ENCODE measurements around the gene ACER3.

The ACER3 gene

DNA sequence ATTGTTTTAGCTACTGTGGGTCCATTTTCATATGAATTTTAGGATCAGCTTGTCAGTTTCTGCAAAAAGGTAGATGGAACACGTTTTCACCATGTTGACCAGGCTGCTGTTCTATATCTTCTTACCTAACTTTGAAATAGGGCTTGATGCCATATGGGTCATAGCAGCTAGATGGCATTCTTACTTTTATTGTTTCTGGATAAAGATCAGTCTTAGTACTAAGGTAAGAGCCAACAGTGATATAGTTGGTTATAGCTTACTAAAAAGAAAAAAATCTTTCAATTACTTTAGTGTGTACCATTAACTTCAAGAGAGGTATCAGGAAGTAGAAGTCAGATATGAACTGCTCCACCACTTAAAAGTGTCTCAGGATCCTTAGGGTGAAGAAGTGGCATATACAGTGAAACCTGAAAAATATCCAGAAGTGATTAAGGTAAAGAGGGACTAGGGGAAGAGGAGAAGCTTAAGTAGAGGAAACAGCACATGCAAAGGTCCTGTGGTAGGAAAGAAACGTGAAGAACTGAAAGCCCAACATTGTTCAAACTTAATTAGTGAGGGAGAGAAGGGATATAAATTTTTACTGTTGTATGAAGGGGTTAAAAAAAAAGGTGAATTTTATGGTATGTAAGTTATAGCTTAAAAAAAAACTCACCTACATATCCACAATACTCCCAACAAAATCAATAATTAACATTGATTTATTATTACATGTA, 113.6 kb downstream of the ACER3 start:
- Histone ChIP-seq H3K4me3 (ENCODE audit: severe bottlenecking) (no peak overlapping the region), H3K9me3 (ENCODE audit: severe bottlenecking) (no peaks in the 10 kb centered on the region), H3K27ac (ENCODE audit: poor library complexity, severe bottlenecking) (no peak overlapping the region), H3K27me3 (ENCODE audit: insufficient read depth, poor library complexity, severe bottlenecking) (no peaks in the 10 kb centered on the region), H3K36me3 (ENCODE audit: low read depth) (peaks cover 6% of the 10 kb centered on the region), H3K4me1 (ENCODE audit: insufficient read depth, poor library complexity, severe bottlenecking) (no peaks in the 10 kb centered on the region)
- DNase-seq (ENCODE audit: low spot score) = no peak
- no peak for ATAC-seq (ENCODE audit: low read depth)
- TF ChIP-seq CTCF (IDR thresholded peaks at IDR 0.05; ENCODE audit: poor library complexity, severe bottlenecking) = no peak

GRCh38 chr11:76975513-76975912, 114.8 kb downstream of the ACER3 start:
- Histone ChIP-seq H3K27me3 (ENCODE audit: insufficient read depth, poor library complexity, severe bottlenecking) (no peaks in the 10 kb centered on the region), H3K27ac (ENCODE audit: poor library complexity, severe bottlenecking) (no peak overlapping the region), H3K4me1 (ENCODE audit: insufficient read depth, poor library complexity, severe bottlenecking) (no peaks in the 10 kb centered on the region), H3K4me3 (ENCODE audit: severe bottlenecking) (no peak overlapping the region), H3K9me3 (ENCODE audit: severe bottlenecking) (no peaks in the 10 kb centered on the region), H3K36me3 (ENCODE audit: low read depth) (peaks cover 6% of the 10 kb centered on the region)
- ATAC-seq (ENCODE audit: low read depth) (no peak), DNase-seq (ENCODE audit: low spot score) (no peak)
- no peak for TF ChIP-seq CTCF (IDR thresholded peaks at IDR 0.05; ENCODE audit: poor library complexity, severe bottlenecking)

DNA sequence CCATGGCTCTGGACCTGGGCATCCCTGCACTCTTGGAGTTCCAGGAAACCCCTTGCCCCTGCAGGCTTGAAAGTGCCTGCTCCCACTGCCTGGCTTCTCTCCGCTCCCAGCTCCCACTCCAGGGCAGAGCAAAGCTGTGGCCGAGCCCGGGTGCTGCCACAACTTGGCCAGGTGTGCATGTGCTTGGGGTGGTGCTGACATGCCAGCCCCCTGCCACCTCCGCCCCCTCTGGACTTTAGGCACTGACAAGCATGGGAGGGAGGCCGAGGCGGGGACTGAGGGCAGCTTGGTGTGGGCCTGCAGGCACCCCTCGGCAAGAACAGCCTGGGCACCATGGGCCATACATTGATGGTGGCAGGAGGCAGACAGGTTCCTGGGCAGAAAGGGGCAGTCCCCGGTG, 117.1 kb downstream of the ACER3 start:
- Histone ChIP-seq H3K27me3 (ENCODE audit: insufficient read depth, poor library complexity, severe bottlenecking) (no peaks in the 10 kb centered on the region), H3K27ac (ENCODE audit: poor library complexity, severe bottlenecking) (no peak overlapping the region), H3K4me1 (ENCODE audit: insufficient read depth, poor library complexity, severe bottlenecking) (no peaks in the 10 kb centered on the region), H3K9me3 (ENCODE audit: severe bottlenecking) (no peaks in the 10 kb centered on the region), H3K4me3 (ENCODE audit: severe bottlenecking) (no peak overlapping the region), H3K36me3 (ENCODE audit: low read depth) (peaks cover 11% of the 10 kb centered on the region)
- DNase-seq (ENCODE audit: low spot score) = no peak
- ATAC-seq (ENCODE audit: low read depth) = no peak
- no peak for TF ChIP-seq CTCF (IDR thresholded peaks at IDR 0.05; ENCODE audit: poor library complexity, severe bottlenecking)

GRCh38 chr11:76978239-76978638, 117.5 kb downstream of the ACER3 start:
- Histone ChIP-seq H3K4me1 (ENCODE audit: insufficient read depth, poor library complexity, severe bottlenecking) (no peaks in the 10 kb centered on the region), H3K4me3 (ENCODE audit: severe bottlenecking) (no peak overlapping the region), H3K27ac (ENCODE audit: poor library complexity, severe bottlenecking) (no peak overlapping the region), H3K27me3 (ENCODE audit: insufficient read depth, poor library complexity, severe bottlenecking) (no peaks in the 10 kb centered on the region), H3K9me3 (ENCODE audit: severe bottlenecking) (no peaks in the 10 kb centered on the region), H3K36me3 (ENCODE audit: low read depth) (peaks cover 16% of the 10 kb centered on the region)
- no peak for TF ChIP-seq CTCF (IDR thresholded peaks at IDR 0.05; ENCODE audit: poor library complexity, severe bottlenecking)
- no peak for ATAC-seq (ENCODE audit: low read depth)
- DNase-seq (ENCODE audit: low spot score) = no peak

- no peak for ATAC-seq (ENCODE audit: low read depth)
- no peak overlapping the region for H3K27ac ChIP-seq (ENCODE audit: poor library complexity, severe bottlenecking)
- H3K4me3 ChIP-seq (ENCODE audit: severe bottlenecking) = no peak overlapping the region
- H3K36me3 ChIP-seq (ENCODE audit: low read depth) = peaks cover 20% of the 10 kb centered on the region
- H3K27me3 ChIP-seq (ENCODE audit: insufficient read depth, poor library complexity, severe bottlenecking) = no peaks in the 10 kb centered on the region
- no peak for TF ChIP-seq CTCF (IDR thresholded peaks at IDR 0.05; ENCODE audit: poor library complexity, severe bottlenecking)
- no peaks in the 10 kb centered on the region for H3K9me3 ChIP-seq (ENCODE audit: severe bottlenecking)
- no peaks in the 10 kb centered on the region for H3K4me1 ChIP-seq (ENCODE audit: insufficient read depth, poor library complexity, severe bottlenecking)
- DNase-seq (ENCODE audit: low spot score) = no peak
Measured at GRCh38 chr11:76978818-76979217, 118.1 kb downstream of the ACER3 start.

Measured in RWPE2 (cell line).